CD4-positive, alpha-beta T cell treated with Interleukin-2 at 100 ng/mL for 4 hours (primary cell): ENCODE data around the gene MOBP.

Experiments used
- DNase-seq: peaks from one replicate; pipeline ENCODE4 v3.0.0-alpha.2; 2020; ENCODE audit warnings: low spot score

Gene MOBP

DNA sequence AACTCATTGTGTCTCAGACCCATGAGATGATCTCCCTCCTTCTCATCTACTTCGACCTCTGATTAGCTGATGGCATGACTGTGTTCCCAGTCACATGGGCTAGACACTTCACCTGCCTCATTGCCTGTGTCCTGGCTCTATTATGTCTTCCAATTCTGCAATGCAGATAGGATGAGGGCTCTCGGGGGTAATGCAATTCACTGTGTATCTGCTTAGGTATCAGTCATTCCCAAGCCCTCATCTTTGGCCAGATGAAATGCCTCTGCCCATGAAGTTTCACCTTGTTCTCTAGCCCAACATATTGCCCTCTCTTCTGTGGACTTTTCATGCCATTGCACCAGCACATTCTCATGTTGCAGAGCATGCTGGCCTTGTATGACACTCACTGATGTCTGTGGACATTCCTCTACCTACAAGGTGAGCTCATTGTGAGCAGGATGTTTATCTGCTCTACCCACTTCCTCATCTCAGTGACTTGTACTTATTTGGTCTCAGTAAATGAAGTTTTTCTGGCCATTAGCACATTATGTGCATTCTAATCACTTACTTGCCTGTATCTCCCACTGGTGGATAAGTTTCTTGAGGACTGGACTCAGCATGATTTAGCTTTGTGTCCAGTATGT, 32.3 kb downstream of the MOBP start:
- no peak for DNase-seq

DNA sequence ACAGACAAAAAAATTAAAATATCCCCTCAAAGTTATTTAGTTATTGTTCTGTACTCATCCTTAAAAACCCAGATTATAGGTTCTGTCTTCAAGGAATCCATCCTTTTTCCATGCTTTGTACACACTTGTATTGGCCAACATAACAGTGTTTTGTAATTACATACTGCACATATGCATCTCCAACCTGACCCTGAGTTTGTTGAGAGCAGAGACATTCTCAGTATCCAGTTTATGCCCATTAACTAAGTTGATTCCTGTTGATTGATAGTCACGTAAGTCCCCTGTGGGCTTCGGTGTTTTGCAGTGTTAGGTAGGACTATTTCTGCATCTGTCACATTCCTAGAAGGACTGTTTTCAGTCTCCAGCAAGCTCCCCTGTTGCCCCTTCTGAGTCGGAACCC, 33.6 kb downstream of the MOBP start:
- no peak for DNase-seq

DNA sequence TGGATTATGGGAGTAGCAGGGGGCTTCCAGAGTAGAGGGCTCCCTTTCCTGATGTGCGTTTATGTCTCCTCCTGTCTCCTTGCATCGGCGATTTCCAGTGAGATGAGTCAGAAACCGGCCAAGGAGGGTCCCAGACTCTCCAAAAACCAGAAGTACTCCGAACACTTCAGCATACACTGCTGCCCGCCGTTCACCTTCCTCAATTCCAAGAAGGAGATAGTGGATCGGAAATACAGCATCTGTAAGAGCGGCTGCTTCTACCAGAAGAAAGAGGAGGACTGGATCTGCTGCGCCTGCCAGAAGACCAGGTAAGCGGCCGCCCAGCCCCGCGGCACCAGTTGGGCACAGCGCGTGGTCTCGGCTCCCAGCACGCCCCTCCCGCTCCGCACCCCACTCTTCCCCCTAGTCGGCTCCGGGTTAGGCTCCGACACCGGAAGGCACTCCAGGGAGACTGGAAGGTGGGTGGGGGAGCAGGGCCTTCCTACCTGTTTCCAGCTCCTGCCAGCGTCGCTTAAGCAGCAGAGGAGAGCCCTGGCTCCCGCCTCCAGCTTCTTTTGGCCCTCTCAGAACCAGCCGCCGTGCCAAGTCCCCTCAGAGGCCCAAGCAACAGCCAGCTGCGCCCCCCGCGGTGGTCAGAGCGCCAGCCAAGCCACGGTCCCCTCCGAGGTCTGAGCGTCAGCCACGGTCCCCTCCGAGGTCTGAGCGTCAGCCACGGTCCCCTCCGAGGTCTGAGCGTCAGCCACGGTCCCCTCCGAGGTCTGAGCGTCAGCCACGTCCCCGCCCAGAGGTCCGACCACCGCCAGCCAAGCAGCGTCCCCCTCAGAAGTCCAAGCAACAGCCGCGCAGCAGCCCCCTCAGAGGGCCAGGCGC, 34.7 kb downstream of the MOBP start:
- no peak for DNase-seq

DNA sequence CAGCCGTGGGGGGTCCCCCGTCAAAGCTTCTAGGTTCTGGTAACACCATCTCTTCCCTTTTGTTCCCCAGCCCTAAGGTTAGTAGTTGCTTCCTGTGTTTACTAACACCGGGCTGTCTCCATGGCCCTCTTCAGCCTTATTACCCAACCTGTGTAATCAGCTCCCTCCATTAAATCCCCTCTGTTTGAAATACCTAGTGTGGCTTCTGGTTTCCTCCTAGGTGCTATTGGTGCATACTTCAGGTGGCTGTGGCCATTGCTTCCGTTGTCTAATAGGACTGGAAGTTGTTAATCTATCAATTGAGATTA, 35.3 kb downstream of the MOBP start:
- no peak for DNase-seq

DNA sequence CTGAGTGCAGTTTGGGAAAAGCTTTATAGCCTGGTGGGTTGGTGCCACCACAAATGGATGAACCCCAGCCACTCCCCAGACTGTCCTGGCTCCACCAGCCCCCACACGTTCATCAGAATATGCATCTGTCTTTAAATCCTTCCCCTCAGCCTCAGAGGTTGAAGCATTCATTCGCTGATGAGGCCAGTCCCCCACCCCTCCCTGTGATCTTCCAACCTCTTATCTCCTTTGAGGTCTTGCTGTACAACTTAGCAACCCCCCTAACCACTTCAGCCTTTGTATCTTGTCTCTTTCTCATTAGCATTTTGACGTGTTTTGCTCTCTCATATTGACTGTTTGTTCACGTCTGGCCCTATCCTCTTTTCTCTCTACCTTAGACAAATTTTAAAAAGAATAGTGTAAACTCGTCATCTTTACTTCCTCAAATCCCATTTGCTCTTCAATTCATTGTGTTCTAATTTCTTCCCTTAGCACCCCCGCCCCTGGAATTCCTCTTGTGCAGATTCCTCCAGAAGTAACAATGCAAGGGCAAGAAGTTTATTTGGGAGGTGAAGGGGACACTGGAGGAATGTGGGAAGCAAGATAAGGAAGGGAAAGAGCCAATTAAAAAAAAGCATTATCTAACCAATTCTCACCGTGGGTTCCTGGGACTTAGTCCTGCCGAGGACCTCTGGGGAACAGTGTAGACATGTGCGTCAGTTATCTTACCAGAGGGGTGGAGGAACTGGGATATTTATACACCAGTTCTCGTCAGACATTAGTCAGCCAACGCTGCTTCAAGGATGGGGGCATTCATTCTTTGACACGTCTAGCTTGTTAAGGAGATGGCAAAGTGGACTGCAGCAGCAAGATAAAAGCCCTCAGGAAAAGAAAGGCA, 38.6 kb downstream of the MOBP start:
- no peak for DNase-seq

DNA sequence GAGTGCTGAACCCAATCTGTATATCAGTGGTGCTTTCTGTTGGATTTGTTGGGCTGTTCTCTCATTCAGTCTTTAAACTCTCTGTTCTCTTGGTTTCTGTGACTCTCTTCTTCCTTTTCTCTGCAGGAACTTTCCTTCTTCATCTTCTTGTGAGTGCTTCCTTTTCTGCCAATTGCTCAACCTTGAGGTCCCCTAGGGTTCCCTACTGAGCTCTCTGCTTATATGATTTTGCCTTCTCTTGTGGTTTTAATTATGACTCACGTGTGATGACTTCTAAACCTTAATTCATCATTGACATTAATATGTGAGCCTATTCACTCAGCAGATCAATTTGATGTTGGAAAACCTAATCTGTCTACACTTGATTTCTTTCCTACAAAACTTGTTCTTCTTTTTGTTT, 39.4 kb downstream of the MOBP start:
- no peak for DNase-seq

DNA sequence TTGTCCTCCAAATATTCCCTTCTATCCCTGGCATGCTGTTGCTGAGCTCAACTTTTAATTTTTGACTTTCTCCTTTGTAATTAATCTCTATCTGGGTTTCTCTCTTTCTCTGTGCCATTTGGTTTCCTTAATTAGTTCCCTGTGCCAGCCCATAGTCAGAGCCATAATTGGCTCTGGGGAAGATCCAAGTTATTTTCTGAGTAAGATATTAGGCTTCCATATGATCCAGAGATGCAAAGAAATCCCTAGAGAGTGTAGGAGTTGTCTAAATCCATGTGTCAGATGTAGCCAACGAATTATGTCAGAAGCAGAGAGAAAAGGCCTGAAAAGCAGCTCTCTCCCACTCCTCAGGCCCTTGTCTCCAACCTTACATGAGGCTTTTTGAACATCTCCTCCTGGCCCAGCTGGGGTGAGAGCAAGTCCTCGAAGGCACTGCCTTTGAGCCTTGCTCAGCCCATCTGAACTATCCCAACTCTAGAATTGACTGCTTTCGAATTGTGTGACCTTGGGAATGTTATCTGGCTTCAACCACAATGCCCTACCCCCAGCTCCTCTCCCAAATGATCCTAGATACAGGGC, 46.4 kb downstream of the MOBP start:
- no peak for DNase-seq

DNA sequence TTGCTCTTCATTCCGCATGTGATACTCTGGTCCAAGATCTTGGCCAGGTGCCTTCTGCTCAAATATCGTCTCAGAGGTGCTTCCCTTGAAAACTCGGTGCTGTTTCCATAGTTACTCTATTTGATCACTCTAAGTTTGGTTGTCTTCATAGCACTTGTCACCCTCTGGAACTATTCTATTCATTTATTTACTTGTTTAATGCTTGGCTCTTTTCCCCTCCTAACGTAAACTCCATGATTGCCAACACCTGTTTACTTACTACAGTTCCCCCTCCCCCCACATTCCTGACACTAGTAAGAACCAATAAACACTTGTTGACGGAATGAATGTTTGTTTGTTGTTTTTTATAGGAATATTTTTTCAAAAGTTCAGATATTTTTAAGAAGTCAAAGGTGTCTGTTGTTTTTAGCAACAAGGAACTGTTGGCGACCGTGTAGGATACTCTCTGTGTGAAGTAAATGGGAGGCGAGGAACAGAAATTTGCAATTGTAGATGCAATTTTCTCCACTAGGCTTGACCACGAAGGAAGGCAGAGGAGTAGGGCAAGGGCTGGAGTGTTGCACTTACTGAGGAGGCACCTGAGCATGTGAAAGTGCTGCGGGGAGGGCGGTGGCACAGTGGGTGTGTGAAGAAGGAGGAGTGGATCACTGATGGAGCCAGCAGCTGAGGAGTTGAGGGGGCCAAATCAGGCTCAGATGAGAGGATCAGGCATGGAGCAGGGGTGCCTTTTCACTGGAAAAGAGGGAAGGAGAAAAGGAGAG, 48.4 kb downstream of the MOBP start:
- no peak for DNase-seq

DNA sequence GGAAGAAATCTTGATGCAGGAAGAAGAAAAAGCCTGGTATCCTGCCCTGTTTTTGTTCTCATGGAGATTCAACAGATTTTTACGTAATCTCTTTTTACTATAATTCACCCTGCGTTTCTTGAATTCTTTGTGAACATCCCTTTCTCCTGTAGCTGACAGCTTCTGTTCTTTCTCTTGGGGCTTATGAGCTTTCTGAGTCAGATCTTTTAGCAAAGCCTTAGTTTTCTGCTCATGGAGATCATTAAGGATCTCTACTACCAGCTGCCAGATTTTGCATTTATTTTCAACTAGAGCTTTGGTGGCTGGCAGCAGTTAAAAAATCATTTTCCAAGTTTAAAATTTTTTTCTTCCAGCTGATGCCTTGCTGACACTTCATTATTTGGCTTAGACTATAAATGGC, 51.6 kb downstream of the MOBP start:
- DNase-seq, result no peak

DNA sequence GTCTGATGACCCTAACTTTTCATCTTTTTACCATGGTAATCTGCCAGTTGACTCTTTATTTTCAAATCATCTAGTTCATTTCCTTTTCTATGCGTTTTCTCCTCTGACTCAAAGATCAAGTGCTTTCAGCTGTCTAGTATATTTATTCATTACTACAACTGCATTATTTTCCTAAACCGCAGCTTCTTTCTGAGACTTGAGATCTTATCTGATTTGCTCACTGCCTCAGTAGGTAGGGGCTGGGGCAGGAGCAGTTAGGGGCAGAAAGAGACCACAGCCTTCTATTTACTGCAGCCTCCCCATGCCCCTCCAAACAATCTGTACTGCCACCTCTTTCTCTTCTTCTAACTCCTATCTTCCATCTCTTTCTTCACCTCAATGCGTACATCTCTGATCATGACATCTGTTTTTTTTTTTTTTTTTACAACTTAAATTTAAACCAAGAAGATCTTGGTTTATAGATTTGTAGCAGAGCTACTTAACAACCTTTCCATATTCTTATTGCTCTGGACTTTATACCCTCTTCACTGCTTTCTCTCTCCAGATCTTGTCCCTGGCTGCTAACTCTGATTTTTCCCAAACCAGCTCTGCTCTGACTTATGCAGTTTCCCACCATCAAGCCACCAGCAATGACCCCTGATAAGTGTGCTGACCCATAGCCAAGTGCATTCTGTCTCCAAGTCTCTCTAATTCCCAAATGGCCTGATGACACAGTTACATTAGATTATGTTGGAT, 52.2 kb downstream of the MOBP start:
- DNase-seq, result no peak

DNA sequence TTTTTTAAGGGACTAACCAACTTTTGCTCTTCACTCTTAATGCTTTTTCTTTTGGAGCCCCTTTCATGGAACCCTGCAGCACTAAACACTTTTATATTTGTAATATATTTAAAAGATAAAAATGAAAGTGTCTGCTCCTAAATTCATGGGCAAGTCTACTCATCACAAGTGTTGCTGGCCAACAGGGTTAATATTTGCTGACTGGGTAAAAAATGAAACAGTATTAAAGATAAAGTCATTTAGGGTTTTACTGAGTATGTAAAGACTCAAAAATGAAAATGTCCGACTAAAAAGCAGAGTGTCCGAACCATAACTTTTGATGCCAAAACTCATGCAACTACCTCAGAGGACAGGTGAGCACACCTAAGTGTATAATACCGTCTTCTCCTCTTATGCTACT, 54.0 kb downstream of the MOBP start:
- no peak for DNase-seq

DNA sequence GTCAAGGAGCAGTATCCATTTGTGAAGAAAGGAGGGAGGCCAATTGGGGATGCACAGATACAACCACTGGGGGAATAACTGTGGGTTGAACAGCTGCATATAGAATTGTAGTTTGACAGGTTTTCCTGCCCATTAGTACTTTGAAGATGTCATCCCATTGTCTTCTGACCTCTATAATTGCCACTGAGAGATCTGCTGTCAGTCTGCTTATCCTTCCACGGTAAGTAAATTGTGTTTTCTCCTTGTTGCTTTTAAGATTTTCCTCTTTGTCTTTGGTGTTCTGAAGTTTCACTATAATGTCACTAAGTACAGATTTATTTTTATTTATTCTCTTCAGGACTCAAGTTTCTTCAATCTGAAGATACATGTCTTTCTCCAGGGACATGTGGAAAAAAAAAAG, 56.6 kb downstream of the MOBP start:
- no peak for DNase-seq

DNA sequence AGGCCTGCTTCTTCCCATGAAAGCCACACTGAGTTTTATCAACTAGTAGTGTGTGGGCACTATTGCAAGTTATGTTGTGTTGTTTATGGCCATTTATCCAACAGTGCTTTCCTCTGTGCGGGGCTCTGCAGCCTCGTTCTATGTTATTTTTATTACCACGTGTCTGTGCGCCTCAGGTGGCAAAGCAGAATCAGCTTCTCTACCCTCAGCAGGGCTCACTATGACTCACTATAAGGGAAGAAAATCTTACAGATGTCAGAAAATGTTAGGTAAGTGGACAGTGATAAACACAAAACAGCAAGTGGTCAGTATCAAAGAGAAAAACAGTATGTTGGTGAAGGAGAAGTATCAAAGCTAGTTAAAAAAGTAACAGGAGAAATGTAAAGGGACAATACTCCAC, 61.4 kb downstream of the MOBP start:
- DNase-seq, result no peak

DNA sequence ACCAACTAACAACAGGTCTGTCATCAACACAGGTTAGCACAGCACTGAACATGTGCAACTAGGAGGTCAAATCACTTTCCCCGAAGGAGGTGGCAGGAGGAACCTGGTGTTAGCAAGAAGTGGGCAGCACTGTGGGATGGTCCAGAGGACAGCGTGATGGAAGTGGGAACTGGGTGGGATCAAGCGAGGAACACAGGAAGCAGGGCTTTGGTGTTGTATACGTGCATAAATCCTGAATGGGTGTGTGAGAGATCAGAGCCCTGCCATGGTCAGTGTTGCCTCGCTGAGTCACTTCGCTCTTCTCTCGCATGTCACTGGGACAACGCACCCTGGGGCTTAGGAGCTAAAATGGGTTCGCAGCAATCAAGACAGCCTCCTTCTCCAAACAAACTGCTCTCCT, 62.1 kb downstream of the MOBP start:
- no peak for DNase-seq

DNA sequence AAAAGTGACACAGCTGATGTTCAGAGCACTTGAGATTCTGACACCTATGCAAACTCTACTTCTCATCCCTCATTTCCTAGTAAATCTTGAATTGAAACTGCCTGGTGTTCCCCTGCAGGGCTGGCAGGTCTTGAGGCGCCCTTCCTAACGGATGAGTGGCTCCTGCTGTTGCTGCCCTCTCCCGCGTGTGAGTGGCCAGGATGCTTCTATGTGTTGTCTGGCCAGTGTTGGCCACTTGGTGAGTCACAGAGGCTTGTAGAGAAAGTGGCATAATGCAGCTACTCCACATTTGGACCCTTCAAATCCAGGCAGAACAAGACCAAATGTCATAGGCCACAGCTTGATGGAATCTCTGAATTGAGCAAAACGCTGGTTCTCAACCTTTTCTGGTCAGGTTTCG, 63.6 kb downstream of the MOBP start:
- DNase-seq, result no peak

DNA sequence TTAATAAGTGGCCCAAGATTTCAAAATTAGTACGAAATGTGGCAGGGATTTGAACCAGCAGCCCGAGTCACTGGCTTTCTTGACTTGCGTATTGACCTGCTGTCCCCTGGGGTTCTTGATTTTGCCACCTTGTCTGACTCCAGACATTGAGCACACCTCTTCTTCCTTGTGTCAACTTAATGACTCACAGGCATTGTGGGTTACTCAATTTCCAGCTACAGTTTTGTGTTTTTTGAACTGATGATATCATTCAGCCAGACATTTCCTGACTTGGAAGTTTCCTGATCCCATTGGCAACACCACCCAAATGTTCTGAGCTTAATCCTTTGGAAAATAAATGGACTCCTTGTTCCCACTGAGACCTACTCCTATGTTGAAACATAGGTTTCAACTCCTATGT, 64.2 kb downstream of the MOBP start:
- no peak for DNase-seq

DNA sequence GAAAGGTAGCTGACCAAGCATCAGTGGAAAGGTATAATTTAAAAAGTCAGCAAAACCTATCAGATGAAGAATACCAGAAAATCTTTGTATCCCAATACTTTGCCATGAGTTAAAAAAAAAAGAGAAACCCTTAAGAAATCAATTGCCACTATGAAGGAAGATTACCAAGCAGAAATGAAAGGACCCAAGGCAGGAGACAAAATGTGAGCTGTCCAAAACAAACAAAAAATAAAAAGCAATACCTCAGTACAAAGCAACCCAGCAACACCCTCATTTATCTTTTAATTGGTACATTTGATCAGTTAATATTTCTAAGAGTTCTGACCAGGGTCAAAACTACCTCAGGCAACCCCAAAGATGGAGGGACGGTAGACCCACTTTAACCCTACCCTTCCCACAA, 65.3 kb downstream of the MOBP start:
- no peak for DNase-seq

DNA sequence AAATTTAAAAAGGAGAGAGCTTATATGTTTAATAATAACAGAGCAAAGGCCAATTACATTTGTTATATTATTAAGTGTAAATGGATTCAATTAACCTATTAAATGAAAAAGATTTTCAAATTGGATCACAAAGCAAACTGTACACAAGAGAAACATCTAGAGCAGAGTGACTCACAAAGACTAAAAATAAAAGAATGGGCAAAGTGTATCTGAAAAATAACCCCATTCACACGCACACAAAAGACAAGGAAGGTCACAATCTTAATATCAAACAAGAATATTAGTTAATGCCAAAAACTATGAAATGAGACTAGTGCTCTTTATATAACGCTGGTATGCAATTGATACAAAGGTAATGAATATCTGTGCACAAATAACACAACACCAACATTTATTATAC, 65.7 kb downstream of the MOBP start:
- DNase-seq, result no peak

DNA sequence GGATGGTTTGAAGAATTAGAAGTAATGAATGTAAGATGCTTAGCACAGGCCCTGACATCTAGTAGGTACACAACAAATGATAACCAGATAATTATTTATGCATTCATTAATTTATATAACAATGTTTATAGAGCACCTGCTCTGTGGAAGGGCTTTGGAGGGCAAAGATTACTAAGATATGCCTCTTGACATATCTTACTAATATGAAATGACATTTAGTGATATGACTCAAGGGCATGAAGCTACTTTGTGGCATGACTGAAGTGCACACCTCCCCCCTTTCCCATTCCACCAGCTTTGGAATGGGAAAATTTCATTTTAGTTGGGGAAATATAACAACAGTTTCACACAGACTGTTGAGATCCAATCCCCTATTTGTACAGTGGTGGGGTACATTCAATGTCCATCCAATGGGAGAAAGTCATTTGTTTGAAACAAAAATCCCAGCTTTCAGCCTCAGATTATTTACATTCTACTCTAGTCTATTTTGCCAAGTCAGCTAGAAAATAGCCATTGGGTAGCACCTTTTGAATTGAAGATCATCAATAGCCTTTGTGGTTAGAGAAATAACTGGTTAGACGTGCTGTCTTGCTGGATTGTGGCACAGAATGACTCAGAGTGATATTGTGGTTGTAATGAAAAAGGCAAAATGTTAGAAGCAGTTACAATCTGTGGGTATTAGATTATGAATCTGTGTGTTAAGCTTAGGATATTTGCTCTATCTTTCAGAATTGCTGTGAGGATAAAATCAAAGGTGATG, 72.9 kb downstream of the MOBP start:
- no peak for DNase-seq

DNA sequence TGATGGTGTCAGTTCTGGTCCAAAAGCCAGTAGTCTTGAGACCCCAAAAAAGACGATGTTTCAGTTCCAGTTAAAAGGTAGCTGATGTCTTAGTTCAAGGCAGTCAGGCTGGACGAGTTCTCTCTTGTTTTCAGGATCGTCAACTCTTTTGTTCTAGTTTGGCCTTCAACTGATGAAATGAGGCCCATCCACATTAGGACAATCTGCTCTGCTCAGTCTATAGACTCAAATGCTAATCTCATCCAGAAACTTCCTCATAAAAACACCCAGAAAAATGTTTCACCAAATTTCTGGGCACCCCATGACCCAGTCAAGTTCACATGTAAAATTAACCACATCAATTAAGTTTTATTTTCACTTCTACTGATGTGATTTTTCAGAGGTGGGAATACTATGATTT, 74.0 kb downstream of the MOBP start:
- no peak for DNase-seq

DNA sequence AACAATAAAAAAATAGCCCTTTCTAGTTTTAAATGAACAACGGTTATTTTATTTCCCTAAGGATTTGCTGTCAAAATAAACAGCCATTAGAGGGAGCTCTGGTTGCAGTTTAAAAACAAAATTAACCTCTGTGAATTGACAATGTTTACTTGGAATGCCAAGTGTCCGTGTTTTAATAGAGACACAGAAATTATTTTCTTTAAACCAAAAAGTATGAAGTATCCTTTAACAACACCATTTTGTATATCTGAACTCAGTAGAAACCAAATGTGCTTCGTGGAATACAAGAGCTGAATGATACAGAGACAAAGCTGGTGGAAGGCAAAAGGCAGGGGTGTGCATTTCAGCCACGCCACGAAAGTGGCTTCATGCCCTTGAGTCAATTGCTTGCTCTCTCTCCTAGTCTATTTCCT, 74.4 kb downstream of the MOBP start:
- DNase-seq, result no peak
